A673 (cell line): Measurements from ENCODE around the gene ITGA11.

Experiments used
- EZH2 ChIP-seq: fragments of 200-600 bp; sonication (generic); IDR thresholded peaks from 2 replicates; pipeline ENCODE4 v1.6.1; 2017; ENCODE audit warnings: borderline replicate concordance, low read depth, mild to moderate bottlenecking, mixed read lengths, antibody characterized with exemption, low read length; ENCODE audit not compliant: poor library complexity, severe bottlenecking
- TF ChIP-seq, protein P1 (sequence below): fragments of 300-800, 200-600 bp; sonication (generic); conservative IDR thresholded peaks from 2 replicates; pipeline ENCODE4 v1.5.1; 2017; ENCODE audit warnings: low read depth, mild to moderate bottlenecking, antibody characterized with exemption, low read length, moderate library complexity, mixed read lengths

DNA sequence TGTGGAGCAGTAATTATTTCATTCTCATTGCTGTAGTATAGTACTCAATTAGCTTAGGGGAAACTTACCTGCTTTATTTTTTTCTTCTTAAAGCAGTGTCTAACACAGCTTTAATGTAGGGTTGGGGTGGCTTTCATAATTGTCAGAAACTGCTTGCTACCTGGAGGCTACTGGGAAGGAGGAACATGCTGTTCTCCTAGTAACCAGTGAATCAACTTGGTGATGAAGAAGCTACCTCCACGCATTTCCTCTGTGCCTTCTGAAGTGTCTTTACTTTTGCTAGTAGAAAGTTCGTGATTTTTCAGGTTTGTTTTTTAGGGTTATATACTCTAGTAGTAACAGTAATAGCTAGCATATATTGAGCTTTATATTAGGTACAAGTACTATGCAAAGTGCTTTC, 142.9 kb downstream of the ITGA11 start:
- TF ChIP-seq, protein P1, sequence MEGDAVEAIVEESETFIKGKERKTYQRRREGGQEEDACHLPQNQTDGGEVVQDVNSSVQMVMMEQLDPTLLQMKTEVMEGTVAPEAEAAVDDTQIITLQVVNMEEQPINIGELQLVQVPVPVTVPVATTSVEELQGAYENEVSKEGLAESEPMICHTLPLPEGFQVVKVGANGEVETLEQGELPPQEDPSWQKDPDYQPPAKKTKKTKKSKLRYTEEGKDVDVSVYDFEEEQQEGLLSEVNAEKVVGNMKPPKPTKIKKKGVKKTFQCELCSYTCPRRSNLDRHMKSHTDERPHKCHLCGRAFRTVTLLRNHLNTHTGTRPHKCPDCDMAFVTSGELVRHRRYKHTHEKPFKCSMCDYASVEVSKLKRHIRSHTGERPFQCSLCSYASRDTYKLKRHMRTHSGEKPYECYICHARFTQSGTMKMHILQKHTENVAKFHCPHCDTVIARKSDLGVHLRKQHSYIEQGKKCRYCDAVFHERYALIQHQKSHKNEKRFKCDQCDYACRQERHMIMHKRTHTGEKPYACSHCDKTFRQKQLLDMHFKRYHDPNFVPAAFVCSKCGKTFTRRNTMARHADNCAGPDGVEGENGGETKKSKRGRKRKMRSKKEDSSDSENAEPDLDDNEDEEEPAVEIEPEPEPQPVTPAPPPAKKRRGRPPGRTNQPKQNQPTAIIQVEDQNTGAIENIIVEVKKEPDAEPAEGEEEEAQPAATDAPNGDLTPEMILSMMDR: no peak
- no peak for TF ChIP-seq EZH2
